HG02981 (cell line): Measurements from ENCODE around the gene ATP6V0C.

Experiments used
- ATAC-seq: cut with Tn5 transposase; IDR thresholded peaks from one replicate; pipeline ENCODE4 v1.9.1; 2021; ENCODE audit warnings: mild to moderate bottlenecking, moderate library complexity; ENCODE audit not compliant: unreplicated experiment

Gene ATP6V0C

GRCh38 chr16:2513405-2514332, at the start of gene ATP6V0C:
TSS of gene ATP6V0C (plus strand) at chr16:2513952. CDS start at chr16:2514104, 152 bp downstream.
- peak; percentile 65 for ATAC-seq

- no peak for ATAC-seq
Observed at GRCh38 chr16:2464333-2464732, 49.4 kb upstream of the ATP6V0C start.

GRCh38 chr16:2465653-2466415, 47.9 kb upstream of the ATP6V0C start:
- no peak for ATAC-seq

- ATAC-seq: no peak
Observed at GRCh38 chr16:2466667-2467527, 46.9 kb upstream of the ATP6V0C start.

- no peak for ATAC-seq
Observed at GRCh38 chr16:2467528-2468232, 46.1 kb upstream of the ATP6V0C start.

- ATAC-seq: no peak
Observed at GRCh38 chr16:2468233-2468724, 45.5 kb upstream of the ATP6V0C start.

- ATAC-seq: no peak
Observed at GRCh38 chr16:2468725-2469398, 44.9 kb upstream of the ATP6V0C start.

GRCh38 chr16:2469399-2470233, 44.1 kb upstream of the ATP6V0C start:
- ATAC-seq: no peak

- ATAC-seq: no peak
Observed at GRCh38 chr16:2470234-2470601, 43.5 kb upstream of the ATP6V0C start.

GRCh38 chr16:2470603-2471015, 43.1 kb upstream of the ATP6V0C start:
- no peak for ATAC-seq

- no peak for ATAC-seq
Observed at GRCh38 chr16:2471016-2471652, 42.6 kb upstream of the ATP6V0C start, which contains the start of gene NTN3. TSS of gene NTN3 (plus strand) at chr16:2471297. CDS start at chr16:2471702, 405 bp downstream.

GRCh38 chr16:2471653-2472487, 41.9 kb upstream of the ATP6V0C start:
- no peak for ATAC-seq

- no peak for ATAC-seq
Observed at GRCh38 chr16:2472488-2472864, 41.3 kb upstream of the ATP6V0C start.

- ATAC-seq: no peak
Observed at GRCh38 chr16:2472885-2473445, 40.8 kb upstream of the ATP6V0C start.

- no peak for ATAC-seq
Observed at GRCh38 chr16:2473446-2473926, 40.3 kb upstream of the ATP6V0C start.

- peak; percentile 9 for ATAC-seq
Observed at GRCh38 chr16:2473999-2474876, 39.5 kb upstream of the ATP6V0C start.
